Fibroblast of skin of right biceps (primary cell): ENCODE measurements around the gene CEP63.
A peak's percentile ranks its signal among the peaks of the same experiment; 100 is the strongest.
"Not testable (repeated sequence)": the region's sequence is repeated elsewhere in the genome, so short reads cannot be mapped to it uniquely, and the experiment has no call there.

Source experiments
- DNase-seq: peaks from one replicate; pipeline ENCODE4 v3.0.0-alpha.2; 2013

The CEP63 gene

GRCh38 chr3:134590766-134591165, 104.9 kb downstream of the CEP63 start:
- DNase-seq: peak; percentile 7

- no peak for DNase-seq
These were observed 106.9 kb downstream of the CEP63 start for GRCh38 chr3:134592806-134593205.

- DNase-seq: no peak
These were observed 108.5 kb downstream of the CEP63 start for GRCh38 chr3:134594331-134594741.

GRCh38 chr3:134594986-134595385, 109.1 kb downstream of the CEP63 start:
- DNase-seq: not testable (repeated sequence)

GRCh38 chr3:134597390-134597970, 111.6 kb downstream of the CEP63 start:
- DNase-seq: peak; percentile 17

GRCh38 chr3:134598763-134599545, 113.1 kb downstream of the CEP63 start:
- DNase-seq: no peak

GRCh38 chr3:134600206-134600605, 114.3 kb downstream of the CEP63 start:
- peak; percentile 26 for DNase-seq

GRCh38 chr3:134600685-134601463, 115.0 kb downstream of the CEP63 start:
- DNase-seq: peak; percentile 63

GRCh38 chr3:134601539-134602439, 115.9 kb downstream of the CEP63 start:
- DNase-seq: peak; percentile 31

GRCh38 chr3:134602440-134602814, 116.6 kb downstream of the CEP63 start:
- no peak for DNase-seq

GRCh38 chr3:134603480-134603879, 117.6 kb downstream of the CEP63 start:
- DNase-seq: no peak

GRCh38 chr3:134603956-134604355, 118.1 kb downstream of the CEP63 start:
- DNase-seq: no peak

- DNase-seq: no peak
These were observed 119.7 kb downstream of the CEP63 start for GRCh38 chr3:134605556-134605955.

GRCh38 chr3:134606033-134607025, 120.5 kb downstream of the CEP63 start:
- DNase-seq: no peak

- no peak for DNase-seq
These were observed 121.5 kb downstream of the CEP63 start for GRCh38 chr3:134607054-134608022.

GRCh38 chr3:134608023-134608770, 122.3 kb downstream of the CEP63 start:
- no peak for DNase-seq

- DNase-seq: no peak
These were observed 123.0 kb downstream of the CEP63 start for GRCh38 chr3:134608771-134609435.

GRCh38 chr3:134609821-134610431, 124.1 kb downstream of the CEP63 start:
- no peak for DNase-seq
